Astrocyte (in vitro differentiated cells and primary cell): ENCODE results near the gene GALNS. TPM values are rescaled to one million over a fixed set of nuclear protein-coding genes. Genes with fewer than 3 reads are reported as not detected.

Source experiments
- DNase-seq: peaks from one replicate; pipeline ENCODE4 v3.0.0-alpha.2; 2010; ENCODE audit warnings: low read depth
- FAIRE-seq: peaks from 2 replicates; lab custom pipeline; 2011; peaks lifted over from hg19 to GRCh38; lab: Jason Lieb, UNC
- H2AFZ ChIP-seq: 2 replicates; pipeline ENCODE4 v1.6.0; 2012; ENCODE audit warnings: low read depth, low read length, inconsistent platforms
- H3K27ac ChIP-seq: 2 replicates; pipeline ENCODE4 v1.5.1; 2011; ENCODE audit warnings: low read depth, low read length, inconsistent platforms
- H3K27me3 ChIP-seq: 2 replicates; pipeline ENCODE4 v1.6.0; 2011; ENCODE audit warnings: low read length, inconsistent platforms; ENCODE audit not compliant: insufficient read depth
- H3K36me3 ChIP-seq: 2 replicates; pipeline ENCODE4 v1.5.1; 2011; ENCODE audit warnings: low read length, inconsistent platforms; ENCODE audit not compliant: insufficient read depth
- H3K4me1 ChIP-seq: 2 replicates; pipeline ENCODE4 v1.5.1; 2011; ENCODE audit warnings: low read length, inconsistent platforms; ENCODE audit not compliant: insufficient read depth
- H3K4me2 ChIP-seq: 2 replicates; pipeline ENCODE4 v1.6.0; 2012; ENCODE audit warnings: low read length, inconsistent platforms
- H3K4me3 ChIP-seq: 2 replicates; pipeline ENCODE4 v1.5.1; 2011; ENCODE audit warnings: low read depth, mild to moderate bottlenecking, low read length, inconsistent platforms; ENCODE audit not compliant: insufficient read depth
- H3K79me2 ChIP-seq: 2 replicates; pipeline ENCODE4 v1.6.0; 2012; ENCODE audit warnings: mild to moderate bottlenecking, low read length, inconsistent platforms; ENCODE audit not compliant: insufficient read depth
- H3K9ac ChIP-seq: 2 replicates; pipeline ENCODE4 v1.6.0; 2012; ENCODE audit warnings: mild to moderate bottlenecking, low read length, inconsistent platforms
- H3K9me3 ChIP-seq: 2 replicates; pipeline ENCODE4 v1.5.1; 2012; ENCODE audit warnings: low read depth, mild to moderate bottlenecking, low read length, inconsistent platforms; ENCODE audit not compliant: insufficient read depth
- H4K20me1 ChIP-seq: 2 replicates; pipeline ENCODE4 v1.6.0; 2012; ENCODE audit warnings: low read length, inconsistent platforms; ENCODE audit not compliant: insufficient read depth
- H3K27ac Mint-ChIP-seq: one replicate; pipeline ENCODE4 v1.8.0; 2021; ENCODE audit warnings: mild to moderate bottlenecking, mixed read lengths; ENCODE audit not compliant: unreplicated experiment
- H3K27me3 Mint-ChIP-seq: one replicate; pipeline ENCODE4 v1.8.0; 2021; ENCODE audit warnings: low read depth, mixed read lengths; ENCODE audit not compliant: unreplicated experiment
- H3K36me3 Mint-ChIP-seq: one replicate; pipeline ENCODE4 v1.8.0; 2021; ENCODE audit warnings: low read depth, mixed read lengths; ENCODE audit not compliant: unreplicated experiment
- H3K4me1 Mint-ChIP-seq: one replicate; pipeline ENCODE4 v1.8.0; 2021; ENCODE audit warnings: low read depth, mixed read lengths; ENCODE audit not compliant: unreplicated experiment
- H3K4me3 Mint-ChIP-seq: one replicate; pipeline ENCODE4 v1.8.0; 2021; ENCODE audit warnings: mild to moderate bottlenecking, moderate library complexity, mixed read lengths; ENCODE audit not compliant: unreplicated experiment
- H3K9me3 Mint-ChIP-seq: one replicate; pipeline ENCODE4 v1.8.0; 2021; ENCODE audit warnings: mild to moderate bottlenecking, mixed read lengths; ENCODE audit not compliant: unreplicated experiment
- CTCF ChIP-seq: IDR thresholded peaks from 2 replicates; pipeline ENCODE4 v1.5.1; 2011; ENCODE audit warnings: low read depth, mild to moderate bottlenecking, inconsistent platforms, low read length, moderate library complexity; ENCODE audit not compliant: insufficient read depth
- EZH2 ChIP-seq: IDR thresholded peaks from 2 replicates; pipeline ENCODE4 v1.6.1; 2012; ENCODE audit warnings: mild to moderate bottlenecking, low read length, inconsistent platforms; ENCODE audit not compliant: insufficient read depth
- total RNA-seq: library from RNA; stranded (reverse); gene quantifications from 2 replicates; pipeline ENCODE4 v1.2.1, GENCODE V29; 2021

Gene GALNS
- total RNA-seq, 1 donor from 2014 or later = 31.7 TPM

- H4K20me1 ChIP-seq = peaks cover 16% of the 10 kb centered on the region
- Mint-ChIP-seq H3K27me3 (peaks cover 2% of the 10 kb centered on the region), H3K36me3 (no peaks in the 10 kb centered on the region), H3K27ac (peak within 1 kb of the TSS; percentile 58), H3K4me3 (peak within 1 kb of the TSS; percentile 83), H3K4me1 (no peaks in the 10 kb centered on the region), H3K9me3 (no peaks in the 10 kb centered on the region)
- peak within 1 kb of the TSS; percentile 91 for H3K4me2 ChIP-seq
- H3K4me3 ChIP-seq = peak within 1 kb of the TSS; percentile 65
- H3K27me3 ChIP-seq = no peaks in the 10 kb centered on the region
- no peak for FAIRE-seq
- H3K9ac ChIP-seq = peak within 1 kb of the TSS; percentile 71
- H3K4me1 ChIP-seq = peaks cover 17% of the 10 kb centered on the region
- peak within 1 kb of the TSS; percentile 46 for H2AFZ ChIP-seq
- peak within 1 kb of the TSS; percentile 17 for H3K27ac ChIP-seq
- DNase-seq = peak; percentile 32
- H3K36me3 ChIP-seq = no peaks in the 10 kb centered on the region
- H3K79me2 ChIP-seq = peaks cover 22% of the 10 kb centered on the region
- H3K9me3 ChIP-seq = no peaks in the 10 kb centered on the region
- no peak for TF ChIP-seq EZH2
- no peak for TF ChIP-seq CTCF
Measured at GRCh38 chr16:88803264-88803987, 53.3 kb downstream of the GALNS start, which contains the start of gene CDT1. CDT1 (plus strand) TSS chr16:88803789; CDS start chr16:88803832, 43 bp downstream.

GRCh38 chr16:88800277-88800592 lies 56.5 kb downstream of the GALNS start:
- peaks cover 2% of the 10 kb centered on the region for H3K27me3 Mint-ChIP-seq
- peaks cover 17% of the 10 kb centered on the region for H3K4me1 ChIP-seq
- H3K27me3 ChIP-seq = no peaks in the 10 kb centered on the region
- no peak for FAIRE-seq
- H4K20me1 ChIP-seq = peaks cover 4% of the 10 kb centered on the region
- no peaks in the 10 kb centered on the region for H3K9me3 Mint-ChIP-seq
- peaks cover 12% of the 10 kb centered on the region for H3K79me2 ChIP-seq
- H3K36me3 Mint-ChIP-seq = no peaks in the 10 kb centered on the region
- no peak overlapping the region for H3K27ac ChIP-seq
- no peak for DNase-seq
- no peak overlapping the region for H3K4me3 Mint-ChIP-seq
- H3K27ac Mint-ChIP-seq = no peak overlapping the region
- H3K9me3 ChIP-seq = no peaks in the 10 kb centered on the region
- H3K36me3 ChIP-seq = no peaks in the 10 kb centered on the region
- no peaks in the 10 kb centered on the region for H3K4me1 Mint-ChIP-seq
- no peak overlapping the region for H3K4me2 ChIP-seq
- TF ChIP-seq EZH2 (no peak), CTCF (no peak)
- H3K9ac ChIP-seq = no peak overlapping the region
- no peak overlapping the region for H3K4me3 ChIP-seq
- H2AFZ ChIP-seq = no peak overlapping the region
